Smooth muscle cell (in vitro differentiated cells): ENCODE data around the gene SPAG17. TPM values are rescaled to one million over a fixed set of nuclear protein-coding genes. Genes with fewer than 3 reads are reported as not detected.

Source experiments
- DNase-seq: peaks from one replicate; lab custom pipeline; 2025; ENCODE audit not compliant: unreplicated experiment; lab: John Stamatoyannopoulos, UW
- H2AFZ ChIP-seq: fragments of 200-600 bp; sonication (generic); 2 replicates; pipeline ENCODE4 v1.6.0; 2016; ENCODE audit warnings: antibody characterized with exemption, low read depth, mild to moderate bottlenecking
- H3F3A ChIP-seq: fragments of 200-600 bp; sonication (generic); 2 replicates; pipeline ENCODE4 v1.6.0; 2017; ENCODE audit warnings: antibody characterized with exemption, low read depth
- H3K27ac ChIP-seq: fragments of 200-600 bp; sonication (generic); 2 replicates; pipeline ENCODE4 v1.5.1; 2016; ENCODE audit warnings: low read depth, mild to moderate bottlenecking
- H3K27me3 ChIP-seq: fragments of 200-600 bp; sonication (generic); 2 replicates; pipeline ENCODE4 v1.6.1; 2016; ENCODE audit warnings: low read depth, mild to moderate bottlenecking
- H3K36me3 ChIP-seq: fragments of 200-600 bp; sonication (generic); 2 replicates; pipeline ENCODE4 v1.5.1; 2016; ENCODE audit warnings: low read depth
- H3K4me1 ChIP-seq: fragments of 200-600 bp; sonication (generic); 2 replicates; pipeline ENCODE4 v1.5.1; 2016; ENCODE audit warnings: low read depth
- H3K4me2 ChIP-seq: fragments of 200-600 bp; sonication (generic); 2 replicates; pipeline ENCODE4 v1.6.0; 2016; ENCODE audit warnings: mild to moderate bottlenecking
- H3K4me3 ChIP-seq: fragments of 200-600 bp; sonication (generic); 2 replicates; pipeline ENCODE4 v1.5.1; 2016; ENCODE audit warnings: mild to moderate bottlenecking
- H3K79me2 ChIP-seq: fragments of 200-600 bp; sonication (generic); 2 replicates; pipeline ENCODE4 v1.6.0; 2016; ENCODE audit warnings: low read depth, mild to moderate bottlenecking
- H3K9ac ChIP-seq: fragments of 200-600 bp; sonication (generic); 2 replicates; pipeline ENCODE4 v1.6.0; 2016; ENCODE audit warnings: low read depth
- H3K9me3 ChIP-seq: fragments of 200-600 bp; sonication (generic); replicated peaks from 2 replicates; pipeline ENCODE4 v1.5.1; 2016; ENCODE audit warnings: low read depth
- H4K20me1 ChIP-seq: fragments of 200-600 bp; sonication (generic); 2 replicates; pipeline ENCODE4 v1.6.0; 2016; ENCODE audit warnings: low read depth
- WGBS: methylation state at CpG from one replicate; pipeline ENCODE4 v1.1.7; 2016; ENCODE audit warnings: low lambda C conversion rate; 5-methylcytosine and 5-hydroxymethylcytosine counted together
- polyA plus RNA-seq: library from polyadenylated mRNA; unstranded; fragments of >200 nt; fragmentation: Nextera tagmentation; extraction: Ambion mirVana; gene quantifications from 2 replicates; pipeline ENCODE4 v1.2.1, GENCODE V29; 2016
- total RNA-seq: library from RNA; depleted of rRNA; stranded (reverse); fragments of >200 nt; gene quantifications from 2 replicates; pipeline ENCODE4 v1.2.3, GENCODE V29; 2014
- TF ChIP-seq, protein P1 (sequence below): fragments of 200-600 bp; sonication (generic); IDR thresholded peaks from 2 replicates; pipeline ENCODE4 v1.5.1; 2017; ENCODE audit warnings: borderline replicate concordance, mild to moderate bottlenecking, antibody characterized with exemption; ENCODE audit not compliant: insufficient read depth, poor library complexity, severe bottlenecking

SPAG17 gene
- total and polyA plus RNA-seq, 2 experiments from 2014 or later: 1.1 to 11.1 TPM

DNA sequence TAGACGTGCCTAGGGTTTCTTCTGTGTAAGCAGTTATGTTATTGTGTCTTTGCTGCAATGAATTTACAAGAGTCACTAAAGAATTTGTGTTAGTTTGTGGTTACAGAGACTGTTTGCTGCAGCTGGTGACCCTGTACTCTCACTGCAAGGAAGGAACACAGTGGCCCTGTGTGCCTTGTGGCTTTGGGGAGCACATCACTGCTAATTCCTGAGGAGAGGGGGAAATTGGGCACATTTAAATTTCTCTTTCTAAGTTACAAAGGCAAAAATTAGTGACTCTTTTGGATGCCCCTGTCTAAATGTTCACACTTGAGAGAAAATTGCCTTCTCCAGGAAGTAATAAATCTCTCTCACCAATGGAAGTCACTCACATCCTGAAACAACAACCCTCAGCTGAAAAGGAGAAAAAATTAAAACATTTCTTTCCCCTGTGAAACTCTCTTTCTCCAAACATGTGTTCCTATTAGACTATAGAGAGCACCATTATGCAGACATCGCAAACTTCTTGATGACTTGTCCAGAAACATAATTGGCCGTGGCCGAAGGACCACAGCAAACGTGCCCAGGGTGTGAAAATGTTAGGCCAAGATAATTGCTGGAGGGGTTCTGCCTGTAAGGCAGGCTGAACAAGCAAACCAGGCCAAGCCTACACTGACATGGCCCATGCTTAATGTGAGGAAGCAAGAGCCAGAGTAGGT lies 32.3 kb upstream of the SPAG17 start:
- Histone ChIP-seq H4K20me1 (no peaks in the 10 kb centered on the region), H3K79me2 (no peaks in the 10 kb centered on the region), H3K9me3 (no peaks in the 10 kb centered on the region), H3K36me3 (no peaks in the 10 kb centered on the region), H3K4me2 (no peak overlapping the region), H3F3A (no peaks in the 10 kb centered on the region), H3K9ac (no peak overlapping the region), H3K27me3 (peaks cover 5% of the 10 kb centered on the region), H3K4me3 (no peak overlapping the region), H2AFZ (no peak overlapping the region), H3K27ac (no peak overlapping the region), H3K4me1 (no peaks in the 10 kb centered on the region)
- TF ChIP-seq, protein P1, sequence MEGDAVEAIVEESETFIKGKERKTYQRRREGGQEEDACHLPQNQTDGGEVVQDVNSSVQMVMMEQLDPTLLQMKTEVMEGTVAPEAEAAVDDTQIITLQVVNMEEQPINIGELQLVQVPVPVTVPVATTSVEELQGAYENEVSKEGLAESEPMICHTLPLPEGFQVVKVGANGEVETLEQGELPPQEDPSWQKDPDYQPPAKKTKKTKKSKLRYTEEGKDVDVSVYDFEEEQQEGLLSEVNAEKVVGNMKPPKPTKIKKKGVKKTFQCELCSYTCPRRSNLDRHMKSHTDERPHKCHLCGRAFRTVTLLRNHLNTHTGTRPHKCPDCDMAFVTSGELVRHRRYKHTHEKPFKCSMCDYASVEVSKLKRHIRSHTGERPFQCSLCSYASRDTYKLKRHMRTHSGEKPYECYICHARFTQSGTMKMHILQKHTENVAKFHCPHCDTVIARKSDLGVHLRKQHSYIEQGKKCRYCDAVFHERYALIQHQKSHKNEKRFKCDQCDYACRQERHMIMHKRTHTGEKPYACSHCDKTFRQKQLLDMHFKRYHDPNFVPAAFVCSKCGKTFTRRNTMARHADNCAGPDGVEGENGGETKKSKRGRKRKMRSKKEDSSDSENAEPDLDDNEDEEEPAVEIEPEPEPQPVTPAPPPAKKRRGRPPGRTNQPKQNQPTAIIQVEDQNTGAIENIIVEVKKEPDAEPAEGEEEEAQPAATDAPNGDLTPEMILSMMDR: no peak
- no peak for DNase-seq
- WGBS: 57% methylated on average over 5 of the region's 5 CpGs

- TF ChIP-seq, protein P1: no peak
- no peaks in the 10 kb centered on the region for H3K9me3 ChIP-seq
- 64% methylated on average over 2 of the region's 2 CpGs for WGBS
These were observed 29.8 kb upstream of the SPAG17 start for GRCh38 chr1:118214866-118215265.

DNA sequence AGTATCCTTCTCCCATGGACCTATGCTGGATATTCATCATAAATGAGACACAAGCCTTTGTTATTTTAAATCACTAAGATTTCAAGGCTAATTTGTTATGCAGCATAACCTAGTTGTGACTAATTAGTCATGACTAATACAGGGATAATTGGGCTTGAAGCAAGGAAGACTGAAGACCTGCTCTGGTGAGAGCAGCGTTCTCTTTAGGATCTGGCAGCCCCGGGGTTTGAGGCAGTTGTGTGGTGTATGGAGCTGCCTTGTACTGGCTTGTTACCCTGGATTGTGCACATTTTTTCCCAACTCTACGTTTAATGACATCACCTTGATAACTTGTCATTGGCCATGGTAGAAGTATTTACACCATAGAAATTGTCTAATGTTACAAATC lies 25.7 kb upstream of the SPAG17 start:
- no peak overlapping the region for H3K4me2 ChIP-seq
- WGBS: 83% methylated on average over 3 of the region's 3 CpGs
- H3K9ac ChIP-seq: no peak overlapping the region
- H3K4me3 ChIP-seq: no peak overlapping the region
- H3K27me3 ChIP-seq: no peaks in the 10 kb centered on the region
- H3K27ac ChIP-seq: no peak overlapping the region
- H3F3A ChIP-seq: no peaks in the 10 kb centered on the region
- H3K36me3 ChIP-seq: no peaks in the 10 kb centered on the region
- no peak for DNase-seq
- H4K20me1 ChIP-seq: no peaks in the 10 kb centered on the region
- no peaks in the 10 kb centered on the region for H3K9me3 ChIP-seq
- TF ChIP-seq, protein P1: no peak
- no peaks in the 10 kb centered on the region for H3K79me2 ChIP-seq
- no peak overlapping the region for H2AFZ ChIP-seq
- no peaks in the 10 kb centered on the region for H3K4me1 ChIP-seq

More at GRCh38 chr1:118214866-118215265, 29.8 kb upstream of the SPAG17 start:
- Histone ChIP-seq H4K20me1 (no peaks in the 10 kb centered on the region), H3K9ac (no peak overlapping the region), H3K27me3 (no peaks in the 10 kb centered on the region), H3K4me1 (no peaks in the 10 kb centered on the region), H3K4me2 (no peak overlapping the region), H3K79me2 (no peaks in the 10 kb centered on the region), H3K27ac (no peak overlapping the region), H3F3A (no peaks in the 10 kb centered on the region), H3K36me3 (no peaks in the 10 kb centered on the region), H3K4me3 (no peak overlapping the region), H2AFZ (no peak overlapping the region)
- no peak for DNase-seq
